A673 (cell line): ENCODE data around the gene SMIM5. TPM values are rescaled to one million over a fixed set of nuclear protein-coding genes. Genes with fewer than 3 reads are reported as not detected.

ENCODE experiments used
- BruUV-seq: library from RNA; stranded (reverse); fragments of 400-500 nt; replicated peaks from 2 replicates; lab custom pipeline; 2021; lab: Mats Ljungman, UMichigan
- CTCF ChIA-PET: fragments of 300-600 bp; sonication (Branson Sonifier 250); formaldehyde crosslinking; loops from one replicate; lab custom pipeline; 2022; ENCODE audit warnings: antibody characterized with exemption; lab: Charles Lee
- POLR2A ChIA-PET: fragments of 300-600 bp; sonication (Branson Sonifier 250); formaldehyde crosslinking; loops from one replicate; lab custom pipeline; 2022; ENCODE audit warnings: antibody characterized with exemption; ENCODE audit not compliant: low non-redundant PET; lab: Charles Lee
- DNase-seq: peaks from one replicate; pipeline ENCODE4 v3.0.0-alpha.2; 2015; ENCODE audit warnings: low spot score
- H3K27ac ChIP-seq: fragments of 200-600 bp; sonication (generic); 2 replicates; pipeline ENCODE4 v1.5.1; 2016; ENCODE audit warnings: mixed run types, low read depth, mild to moderate bottlenecking, mixed read lengths, antibody characterized with exemption, low read length; ENCODE audit not compliant: poor library complexity, severe bottlenecking
- H3K27me3 ChIP-seq: fragments of 200-600 bp; sonication (generic); replicated peaks from 2 replicates; pipeline ENCODE4 v1.6.1; 2017; ENCODE audit warnings: mixed run types, low read depth, mild to moderate bottlenecking, mixed read lengths, antibody characterized with exemption, low read length; ENCODE audit not compliant: insufficient read depth, poor library complexity
- H3K36me3 ChIP-seq: fragments of 200-600 bp; sonication (generic); 2 replicates; pipeline ENCODE4 v1.6.1; 2016; ENCODE audit warnings: mixed run types, mild to moderate bottlenecking, mixed read lengths, antibody characterized with exemption, low read length; ENCODE audit not compliant: insufficient read depth, poor library complexity, severe bottlenecking
- H3K4me1 ChIP-seq: fragments of 200-600 bp; sonication (generic); 2 replicates; pipeline ENCODE4 v1.6.1; 2017; ENCODE audit warnings: mixed run types, mild to moderate bottlenecking, mixed read lengths, antibody characterized with exemption, low read length; ENCODE audit not compliant: insufficient read depth, poor library complexity, severe bottlenecking
- H3K4me3 ChIP-seq: fragments of 200-600 bp; sonication (generic); 2 replicates; pipeline ENCODE4 v1.5.1; 2016; ENCODE audit warnings: low read depth, mixed run types, mild to moderate bottlenecking, mixed read lengths, low read length; ENCODE audit not compliant: poor library complexity, severe bottlenecking
- H3K9me3 ChIP-seq: fragments of 200-600 bp; sonication (generic); 2 replicates; pipeline ENCODE4 v1.6.1; 2016; ENCODE audit warnings: mixed run types, low read depth, mild to moderate bottlenecking, mixed read lengths, antibody characterized with exemption, low read length; ENCODE audit not compliant: poor library complexity, severe bottlenecking
- CTCF ChIP-seq: fragments of 300-800, 200-600 bp; sonication (generic); conservative IDR thresholded peaks from 2 replicates; pipeline ENCODE4 v1.5.1; 2017; ENCODE audit warnings: low read depth, mild to moderate bottlenecking, antibody characterized with exemption, low read length, moderate library complexity, mixed read lengths
- EZH2 ChIP-seq: fragments of 200-600 bp; sonication (generic); IDR thresholded peaks from 2 replicates; pipeline ENCODE4 v1.6.1; 2017; ENCODE audit warnings: borderline replicate concordance, low read depth, mild to moderate bottlenecking, mixed read lengths, antibody characterized with exemption, low read length; ENCODE audit not compliant: poor library complexity, severe bottlenecking
- intact Hi-C: fragments of 100-400 bp; cut with micrococcal nuclease; formaldehyde crosslinking; loops from one replicate; pipeline ENCODE4 v1.10.0; 2022; ENCODE audit not compliant: unreplicated experiment
- total RNA-seq: library from RNA; stranded (reverse); gene quantifications from 2 replicates; pipeline ENCODE4 v1.2.3, GENCODE V29; 2021

The SMIM5 gene
- total RNA-seq, 1 experiment from 2014 or later, result not detected

- Histone ChIP-seq H3K27me3 (no peaks in the 10 kb centered on the region), H3K4me1 (no peaks in the 10 kb centered on the region), H3K4me3 (no peak overlapping the region), H3K27ac (no peak overlapping the region), H3K36me3 (no peaks in the 10 kb centered on the region), H3K9me3 (no peaks in the 10 kb centered on the region)
- DNase-seq, result no peak
- intact Hi-C loops, result no loop called here
- BruUV-seq, result no TSS peak
- CTCF ChIA-PET, result interaction anchor here (0.5 to 1.4 kb wide), 4 partner anchors 14 to 637 kb away, joined by 3 to 5 read pairs (median 4); partner anchors contain the start of gene SMIM5
- no peak for TF ChIP-seq EZH2
- no peak for TF ChIP-seq CTCF
- POLR2A ChIA-PET, result interaction anchor here (0.7 kb wide), 1 partner anchor 53 kb away, joined by 3 read pairs; no protein-coding TSS in a partner anchor
Measured at GRCh38 chr17:75616521-75617122, 16.6 kb upstream of the SMIM5 start.

- no peak overlapping the region for H3K27ac ChIP-seq
- H3K27me3 ChIP-seq, result no peaks in the 10 kb centered on the region
- no peaks in the 10 kb centered on the region for H3K36me3 ChIP-seq
- H3K9me3 ChIP-seq, result no peaks in the 10 kb centered on the region
- no peaks in the 10 kb centered on the region for H3K4me1 ChIP-seq
- BruUV-seq, result no TSS peak
- ChIA-PET CTCF (interaction anchor here (0.6 to 1.4 kb wide), 3 partner anchors 14 to 638 kb away, joined by 3 to 4 read pairs (median 4); partner anchors contain the start of gene SMIM5), POLR2A (no interaction called here)
- intact Hi-C loops, result no loop called here
- no peak for TF ChIP-seq EZH2
- no peak for TF ChIP-seq CTCF
- H3K4me3 ChIP-seq, result no peak overlapping the region
- no peak for DNase-seq
Measured at GRCh38 chr17:75617218-75617617, 16.0 kb upstream of the SMIM5 start.

DNA sequence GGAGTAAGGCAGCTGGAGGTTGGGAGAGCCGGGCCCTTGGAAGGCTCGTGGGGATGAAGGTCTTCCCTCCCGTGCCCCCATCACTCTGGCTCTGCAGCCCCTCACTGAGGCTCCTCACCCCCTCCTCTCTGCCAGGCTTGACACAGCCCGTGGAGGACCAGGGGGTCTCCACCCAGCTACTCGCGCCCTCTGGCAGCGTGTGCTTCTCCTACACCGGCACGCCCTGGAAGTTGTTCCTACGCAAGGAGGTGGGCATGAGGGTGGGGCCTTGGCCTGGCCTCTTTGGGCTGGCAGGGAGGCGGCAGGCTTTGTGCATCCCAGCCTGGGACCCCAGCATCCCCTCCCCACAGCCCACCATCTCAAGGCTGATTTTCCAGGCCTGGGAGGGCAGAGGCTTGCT lies 15.6 kb upstream of the SMIM5 start:
- intact Hi-C loops, result no loop called here
- no peaks in the 10 kb centered on the region for H3K4me1 ChIP-seq
- H3K36me3 ChIP-seq, result no peaks in the 10 kb centered on the region
- no TSS peak for BruUV-seq
- POLR2A ChIA-PET, result no interaction called here
- no peaks in the 10 kb centered on the region for H3K27me3 ChIP-seq
- no peak overlapping the region for H3K27ac ChIP-seq
- CTCF ChIA-PET, result no interaction called here
- H3K4me3 ChIP-seq, result no peak overlapping the region
- no peak for TF ChIP-seq CTCF
- TF ChIP-seq EZH2, result no peak
- DNase-seq, result no peak
- H3K9me3 ChIP-seq, result no peaks in the 10 kb centered on the region
